HG02763 (cell line): ENCODE results near the gene IGF2.
"Not testable (repeated sequence)": the region's sequence is repeated elsewhere in the genome, so short reads cannot be mapped to it uniquely, and the experiment has no call there.

Experiments
- ATAC-seq: cut with Tn5 transposase; IDR thresholded peaks from one replicate; pipeline ENCODE4 v1.9.1; 2021; ENCODE audit warnings: mild to moderate bottlenecking, moderate library complexity; ENCODE audit not compliant: unreplicated experiment

IGF2 gene

GRCh38 chr11:2124736-2125484 lies 14.3 kb downstream of the IGF2 start:
- ATAC-seq, result not testable (repeated sequence)

GRCh38 chr11:2123628-2123960 lies 15.6 kb downstream of the IGF2 start:
- no peak for ATAC-seq

GRCh38 chr11:2122907-2123627 lies 16.1 kb downstream of the IGF2 start:
- ATAC-seq, result no peak

GRCh38 chr11:2122222-2122906 lies 16.8 kb downstream of the IGF2 start:
- no peak for ATAC-seq

GRCh38 chr11:2121227-2122130 lies 17.7 kb downstream of the IGF2 start:
- no peak for ATAC-seq

- no peak for ATAC-seq
Observed at GRCh38 chr11:2120359-2121100, 18.7 kb downstream of the IGF2 start.

- no peak for ATAC-seq
Observed at GRCh38 chr11:2118677-2119076, 20.5 kb downstream of the IGF2 start.

GRCh38 chr11:2116680-2117079 lies 22.5 kb downstream of the IGF2 start:
- ATAC-seq, result no peak

GRCh38 chr11:2115308-2115707 lies 23.9 kb downstream of the IGF2 start:
- ATAC-seq, result no peak

- no peak for ATAC-seq
Observed at GRCh38 chr11:2114430-2115241, 24.6 kb downstream of the IGF2 start.

GRCh38 chr11:2113776-2114175 lies 25.4 kb downstream of the IGF2 start:
- ATAC-seq, result no peak

- ATAC-seq, result no peak
Observed at GRCh38 chr11:2110521-2110920, 28.7 kb downstream of the IGF2 start.

- ATAC-seq, result no peak
Observed at GRCh38 chr11:2109541-2110019, 29.6 kb downstream of the IGF2 start.

- no peak for ATAC-seq
Observed at GRCh38 chr11:2108675-2109491, 30.3 kb downstream of the IGF2 start.

- no peak for ATAC-seq
Observed at GRCh38 chr11:2107941-2108630, 31.1 kb downstream of the IGF2 start.

GRCh38 chr11:2107521-2107920 lies 31.7 kb downstream of the IGF2 start:
- ATAC-seq, result no peak

- ATAC-seq, result no peak
Observed at GRCh38 chr11:2106583-2107209, 32.5 kb downstream of the IGF2 start.
